ENCODE data around the gene PILRA. TPM values are rescaled to one million over a fixed set of nuclear protein-coding genes. Genes with fewer than 3 reads are reported as not detected.
A peak's percentile ranks its signal among the peaks of the same experiment; 100 is the strongest.

PILRA gene
- total and polyA plus RNA-seq, 4 donors: 1.5 to 3.5 (median 3.1) TPM

DNA sequence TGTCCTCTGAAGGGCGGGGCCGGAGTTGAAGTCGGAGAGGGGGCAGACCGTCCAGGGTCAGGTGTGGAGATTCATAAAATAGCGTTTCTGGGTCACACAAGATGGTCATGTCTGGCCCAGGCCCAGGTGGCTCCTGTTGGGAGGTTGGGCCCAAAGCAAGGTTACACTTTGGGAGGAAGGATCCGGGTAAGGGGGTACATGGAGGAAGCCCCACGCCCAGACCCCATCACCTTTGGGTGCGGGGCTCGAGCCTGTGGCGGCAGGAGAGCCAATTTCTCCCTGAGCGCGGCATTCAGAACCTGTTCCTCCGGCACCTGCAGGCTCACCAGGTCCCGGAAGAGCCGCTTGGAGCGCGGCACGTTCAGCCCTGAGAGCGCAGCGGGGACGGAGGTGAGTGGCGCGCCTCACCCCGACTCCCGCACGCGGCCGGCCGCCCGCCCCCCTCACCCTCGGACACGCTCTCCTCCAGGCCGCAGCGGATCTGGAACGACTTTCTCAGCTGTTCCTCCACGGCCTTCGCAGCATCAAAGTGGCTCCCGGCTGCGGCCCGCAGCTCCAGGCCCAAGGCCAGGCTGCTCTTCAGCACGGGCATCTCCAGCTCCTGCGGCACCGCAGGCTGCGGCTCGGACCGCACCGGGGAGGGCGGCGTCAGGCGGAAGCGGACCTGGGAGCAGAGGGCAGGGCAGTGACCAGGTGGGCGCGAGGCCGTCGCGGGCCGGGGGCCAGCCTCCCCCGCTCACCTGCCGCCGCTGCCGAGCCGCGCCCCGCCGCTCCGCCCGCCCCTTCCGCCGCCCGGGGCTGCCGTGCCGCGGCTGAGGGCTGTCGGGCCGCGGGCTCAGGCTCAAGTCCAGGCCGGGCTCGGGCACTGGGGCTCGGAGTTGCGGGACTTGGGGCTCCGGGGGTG is 62.4 kb downstream of the PILRA start:
- DNase-seq (ENCODE audit: low spot score): peak; percentile 59
- Histone ChIP-seq H3K27me3 (ENCODE audit: control insufficient read depth in 4 of 4, insufficient read depth in 4 of 4, low read length in 3 of 4) (no peaks in the 10 kb centered on the region), H3K36me3 (ENCODE audit: control insufficient read depth in 4 of 4, insufficient read depth in 3 of 4, low read depth in 1 of 4, low read length in 3 of 4) (peaks cover 7 to 14% (median 8%) of the 10 kb centered on the region in 4 donors), H3K27ac (ENCODE audit: low read depth in 1 of 2, low read length in 2 of 2) (peak overlapping the region; percentile 90 to 99), H3K4me3 (ENCODE audit: low read depth in 1 of 3, low read length in 3 of 3) (peak overlapping the region; percentile 77 to 88 (median 84)), H3K4me1 (ENCODE audit: control insufficient read depth in 4 of 4, insufficient read depth in 4 of 4, low read length in 3 of 4) (peaks cover 7 to 36% (median 26%) of the 10 kb centered on the region in 4 donors), H3K9ac (ENCODE audit: low read depth in 1 of 2, low read length in 2 of 2) (peak overlapping the region; percentile 68 to 71), H3K9me3 (ENCODE audit: control insufficient read depth in 4 of 4, low read length in 3 of 4) (no peaks in the 10 kb centered on the region)
- TF ChIP-seq SP1 (IDR thresholded peaks at IDR 0.05) (no peak), HNF4A (conservative IDR thresholded peaks at IDR 0.05) (no peak), YY1 (IDR thresholded peaks at IDR 0.05) (peak; percentile 10), FOXA1 (IDR thresholded peaks at IDR 0.05) (no peak)
- TF ChIP-seq, protein P1, sequence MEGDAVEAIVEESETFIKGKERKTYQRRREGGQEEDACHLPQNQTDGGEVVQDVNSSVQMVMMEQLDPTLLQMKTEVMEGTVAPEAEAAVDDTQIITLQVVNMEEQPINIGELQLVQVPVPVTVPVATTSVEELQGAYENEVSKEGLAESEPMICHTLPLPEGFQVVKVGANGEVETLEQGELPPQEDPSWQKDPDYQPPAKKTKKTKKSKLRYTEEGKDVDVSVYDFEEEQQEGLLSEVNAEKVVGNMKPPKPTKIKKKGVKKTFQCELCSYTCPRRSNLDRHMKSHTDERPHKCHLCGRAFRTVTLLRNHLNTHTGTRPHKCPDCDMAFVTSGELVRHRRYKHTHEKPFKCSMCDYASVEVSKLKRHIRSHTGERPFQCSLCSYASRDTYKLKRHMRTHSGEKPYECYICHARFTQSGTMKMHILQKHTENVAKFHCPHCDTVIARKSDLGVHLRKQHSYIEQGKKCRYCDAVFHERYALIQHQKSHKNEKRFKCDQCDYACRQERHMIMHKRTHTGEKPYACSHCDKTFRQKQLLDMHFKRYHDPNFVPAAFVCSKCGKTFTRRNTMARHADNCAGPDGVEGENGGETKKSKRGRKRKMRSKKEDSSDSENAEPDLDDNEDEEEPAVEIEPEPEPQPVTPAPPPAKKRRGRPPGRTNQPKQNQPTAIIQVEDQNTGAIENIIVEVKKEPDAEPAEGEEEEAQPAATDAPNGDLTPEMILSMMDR (IDR thresholded peaks at IDR 0.05; ENCODE audit: low read depth, low read length, missing input control): no peak
- TF ChIP-seq, protein P2, sequence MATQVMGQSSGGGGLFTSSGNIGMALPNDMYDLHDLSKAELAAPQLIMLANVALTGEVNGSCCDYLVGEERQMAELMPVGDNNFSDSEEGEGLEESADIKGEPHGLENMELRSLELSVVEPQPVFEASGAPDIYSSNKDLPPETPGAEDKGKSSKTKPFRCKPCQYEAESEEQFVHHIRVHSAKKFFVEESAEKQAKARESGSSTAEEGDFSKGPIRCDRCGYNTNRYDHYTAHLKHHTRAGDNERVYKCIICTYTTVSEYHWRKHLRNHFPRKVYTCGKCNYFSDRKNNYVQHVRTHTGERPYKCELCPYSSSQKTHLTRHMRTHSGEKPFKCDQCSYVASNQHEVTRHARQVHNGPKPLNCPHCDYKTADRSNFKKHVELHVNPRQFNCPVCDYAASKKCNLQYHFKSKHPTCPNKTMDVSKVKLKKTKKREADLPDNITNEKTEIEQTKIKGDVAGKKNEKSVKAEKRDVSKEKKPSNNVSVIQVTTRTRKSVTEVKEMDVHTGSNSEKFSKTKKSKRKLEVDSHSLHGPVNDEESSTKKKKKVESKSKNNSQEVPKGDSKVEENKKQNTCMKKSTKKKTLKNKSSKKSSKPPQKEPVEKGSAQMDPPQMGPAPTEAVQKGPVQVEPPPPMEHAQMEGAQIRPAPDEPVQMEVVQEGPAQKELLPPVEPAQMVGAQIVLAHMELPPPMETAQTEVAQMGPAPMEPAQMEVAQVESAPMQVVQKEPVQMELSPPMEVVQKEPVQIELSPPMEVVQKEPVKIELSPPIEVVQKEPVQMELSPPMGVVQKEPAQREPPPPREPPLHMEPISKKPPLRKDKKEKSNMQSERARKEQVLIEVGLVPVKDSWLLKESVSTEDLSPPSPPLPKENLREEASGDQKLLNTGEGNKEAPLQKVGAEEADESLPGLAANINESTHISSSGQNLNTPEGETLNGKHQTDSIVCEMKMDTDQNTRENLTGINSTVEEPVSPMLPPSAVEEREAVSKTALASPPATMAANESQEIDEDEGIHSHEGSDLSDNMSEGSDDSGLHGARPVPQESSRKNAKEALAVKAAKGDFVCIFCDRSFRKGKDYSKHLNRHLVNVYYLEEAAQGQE (IDR thresholded peaks at IDR 0.05): no peak
- WGBS: 1% methylated on average over 81 of the region's 81 CpGs

DNA sequence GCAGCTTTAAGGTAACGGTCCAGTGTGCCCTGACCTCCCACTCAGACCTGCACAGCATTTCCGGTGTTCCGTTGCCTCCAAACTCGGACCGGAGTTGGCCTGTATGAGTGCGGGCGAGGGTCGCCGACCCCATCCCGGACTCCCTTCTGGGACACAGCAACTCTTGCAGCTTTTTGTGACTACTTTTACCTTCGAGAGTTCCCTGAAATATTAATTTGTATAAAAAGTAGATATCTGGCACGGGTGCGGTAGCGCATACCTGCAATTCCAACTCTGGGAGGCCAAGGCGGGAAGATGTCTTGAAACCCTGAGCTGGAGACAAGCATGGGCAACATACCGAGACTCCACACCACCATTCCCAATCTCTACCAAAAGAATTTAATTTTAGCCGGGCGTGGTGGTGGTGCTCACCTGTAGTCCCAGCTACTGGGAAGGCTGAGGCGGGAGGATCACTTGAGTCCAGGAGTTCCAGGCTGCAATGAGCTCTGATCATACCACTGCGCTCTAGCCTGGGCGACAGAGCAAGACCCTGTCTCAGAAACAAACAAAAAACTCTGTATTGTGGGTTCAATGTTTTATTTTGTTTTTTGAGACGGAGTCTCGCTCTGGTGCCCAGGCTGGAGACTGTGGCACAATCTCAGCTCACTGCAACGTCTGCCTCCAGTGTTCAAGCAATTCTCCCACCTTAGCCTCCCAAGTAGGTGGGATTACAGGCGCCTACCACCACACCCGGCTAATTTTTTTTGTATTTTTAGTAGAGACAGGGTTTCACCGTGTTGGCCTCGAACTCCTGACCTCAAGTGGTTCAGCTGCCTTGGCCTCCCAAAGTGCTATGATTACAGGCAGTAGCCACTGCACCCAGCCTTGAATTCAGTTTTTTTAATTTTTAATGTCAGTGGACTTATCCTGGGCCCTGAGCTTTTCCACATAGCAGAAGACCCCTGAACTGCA is 64.1 kb downstream of the PILRA start:
- no peak overlapping the region for H3K9ac ChIP-seq (ENCODE audit: low read depth in 1 of 2, low read length in 2 of 2)
- 91% methylated on average over 28 of the region's 28 CpGs for WGBS
- peaks cover 2 to 14% (median 6%) of the 10 kb centered on the region in 4 donors for H3K36me3 ChIP-seq (ENCODE audit: control insufficient read depth in 4 of 4, insufficient read depth in 3 of 4, low read depth in 1 of 4, low read length in 3 of 4)
- H3K4me1 ChIP-seq (ENCODE audit: control insufficient read depth in 4 of 4, insufficient read depth in 4 of 4, low read length in 3 of 4): peaks cover 0 to 20% (median 11%) of the 10 kb centered on the region in 4 donors
- no peak for DNase-seq (ENCODE audit: low spot score)
- no peaks in the 10 kb centered on the region for H3K27me3 ChIP-seq (ENCODE audit: control insufficient read depth in 4 of 4, insufficient read depth in 4 of 4, low read length in 3 of 4)
- H3K27ac ChIP-seq (ENCODE audit: low read depth in 1 of 2, low read length in 2 of 2): peak overlapping the region; percentile 90 to 99
- H3K9me3 ChIP-seq (ENCODE audit: control insufficient read depth in 4 of 4, low read length in 3 of 4): no peaks in the 10 kb centered on the region
- no peak overlapping the region for H3K4me3 ChIP-seq (ENCODE audit: low read depth in 1 of 3, low read length in 3 of 3)
- TF ChIP-seq, protein P3, sequence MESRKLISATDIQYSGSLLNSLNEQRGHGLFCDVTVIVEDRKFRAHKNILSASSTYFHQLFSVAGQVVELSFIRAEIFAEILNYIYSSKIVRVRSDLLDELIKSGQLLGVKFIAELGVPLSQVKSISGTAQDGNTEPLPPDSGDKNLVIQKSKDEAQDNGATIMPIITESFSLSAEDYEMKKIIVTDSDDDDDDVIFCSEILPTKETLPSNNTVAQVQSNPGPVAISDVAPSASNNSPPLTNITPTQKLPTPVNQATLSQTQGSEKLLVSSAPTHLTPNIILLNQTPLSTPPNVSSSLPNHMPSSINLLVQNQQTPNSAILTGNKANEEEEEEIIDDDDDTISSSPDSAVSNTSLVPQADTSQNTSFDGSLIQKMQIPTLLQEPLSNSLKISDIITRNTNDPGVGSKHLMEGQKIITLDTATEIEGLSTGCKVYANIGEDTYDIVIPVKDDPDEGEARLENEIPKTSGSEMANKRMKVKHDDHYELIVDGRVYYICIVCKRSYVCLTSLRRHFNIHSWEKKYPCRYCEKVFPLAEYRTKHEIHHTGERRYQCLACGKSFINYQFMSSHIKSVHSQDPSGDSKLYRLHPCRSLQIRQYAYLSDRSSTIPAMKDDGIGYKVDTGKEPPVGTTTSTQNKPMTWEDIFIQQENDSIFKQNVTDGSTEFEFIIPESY (IDR thresholded peaks at IDR 0.05): no peak
- TF ChIP-seq, protein P4, sequence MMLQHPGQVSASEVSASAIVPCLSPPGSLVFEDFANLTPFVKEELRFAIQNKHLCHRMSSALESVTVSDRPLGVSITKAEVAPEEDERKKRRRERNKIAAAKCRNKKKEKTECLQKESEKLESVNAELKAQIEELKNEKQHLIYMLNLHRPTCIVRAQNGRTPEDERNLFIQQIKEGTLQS (IDR thresholded peaks at IDR 0.05): no peak
- TF ChIP-seq FOXA2 (IDR thresholded peaks at IDR 0.05): no peak
- no peak for TF ChIP-seq JUND (IDR thresholded peaks at IDR 0.05)
- no peak for TF ChIP-seq RXRA (IDR thresholded peaks at IDR 0.05)
- TF ChIP-seq FOXA1 (IDR thresholded peaks at IDR 0.05): no peak
- TF ChIP-seq, protein P2 (IDR thresholded peaks at IDR 0.05): no peak
- no peak for TF ChIP-seq RAD21 (IDR thresholded peaks at IDR 0.05)
- TF ChIP-seq EGR1 (IDR thresholded peaks at IDR 0.05; ENCODE audit: low read depth in 2 of 2): no peak
- TF ChIP-seq NR2F2 (IDR thresholded peaks at IDR 0.05): no peak
- TF ChIP-seq, protein P5, sequence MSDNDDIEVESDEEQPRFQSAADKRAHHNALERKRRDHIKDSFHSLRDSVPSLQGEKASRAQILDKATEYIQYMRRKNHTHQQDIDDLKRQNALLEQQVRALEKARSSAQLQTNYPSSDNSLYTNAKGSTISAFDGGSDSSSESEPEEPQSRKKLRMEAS (IDR thresholded peaks at IDR 0.05): no peak
- no peak for TF ChIP-seq YY1 (IDR thresholded peaks at IDR 0.05)
- TF ChIP-seq TAF1 (conservative IDR thresholded peaks at IDR 0.05): no peak
- no peak for TF ChIP-seq HNF4A (conservative IDR thresholded peaks at IDR 0.05)
- no peak for TF ChIP-seq HNF4G (IDR thresholded peaks at IDR 0.05)
